Chondrocyte (in vitro differentiated cells): Measurements from ENCODE around the gene CSK. TPM values are rescaled to one million over a fixed set of nuclear protein-coding genes. Genes with fewer than 3 reads are reported as not detected.

ENCODE experiments used
- DNase-seq: peaks from one replicate; pipeline ENCODE4 v3.0.0; 2021; ENCODE audit warnings: mixed read lengths, low spot score
- H3K27ac Mint-ChIP-seq: one replicate; pipeline ENCODE4 v1.8.0; 2021; ENCODE audit warnings: mild to moderate bottlenecking, moderate library complexity, mixed read lengths; ENCODE audit not compliant: unreplicated experiment
- H3K27me3 Mint-ChIP-seq: 2 replicates; pipeline ENCODE4 v1.8.0; 2021; ENCODE audit warnings: low read depth, mixed read lengths
- H3K36me3 Mint-ChIP-seq: 2 replicates; pipeline ENCODE4 v1.8.0; 2021; ENCODE audit warnings: low read depth, mixed read lengths
- H3K4me1 Mint-ChIP-seq: 2 replicates; pipeline ENCODE4 v1.8.0; 2021; ENCODE audit warnings: low read depth, mild to moderate bottlenecking, mixed read lengths
- H3K4me3 Mint-ChIP-seq: one replicate; pipeline ENCODE4 v1.8.0; 2021; ENCODE audit warnings: mild to moderate bottlenecking, moderate library complexity, mixed read lengths; ENCODE audit not compliant: unreplicated experiment
- H3K9me3 Mint-ChIP-seq: 2 replicates; pipeline ENCODE4 v1.8.0; 2021; ENCODE audit warnings: low read depth, mixed read lengths
- CTCF ChIP-seq: fragments of 200-600 bp; sonication (generic); IDR thresholded peaks from 2 replicates; pipeline ENCODE4 v1.5.0; 2021; ENCODE audit warnings: antibody characterized with exemption, mild to moderate bottlenecking, moderate library complexity
- total RNA-seq: library from RNA; stranded (reverse); gene quantifications from 3 replicates; pipeline ENCODE4 v1.2.1, GENCODE V29; 2021

CSK gene
- total RNA-seq, 1 donor from 2014 or later = 39.9 TPM

- H3K36me3 Mint-ChIP-seq = no peaks in the 10 kb centered on the region
- no peak for TF ChIP-seq CTCF
- no peaks in the 10 kb centered on the region for H3K9me3 Mint-ChIP-seq
- peaks cover 9% of the 10 kb centered on the region for H3K4me1 Mint-ChIP-seq
- H3K4me3 Mint-ChIP-seq = no peak overlapping the region
- H3K27me3 Mint-ChIP-seq = peaks cover 5% of the 10 kb centered on the region
- no peak for DNase-seq
- H3K27ac Mint-ChIP-seq = no peak overlapping the region
Observed at GRCh38 chr15:74770211-74770903, 11.5 kb upstream of the CSK start.

- Mint-ChIP-seq H3K4me1 (peaks cover 25% of the 10 kb centered on the region), H3K27me3 (peaks cover 5% of the 10 kb centered on the region), H3K27ac (no peak overlapping the region), H3K9me3 (no peaks in the 10 kb centered on the region), H3K36me3 (no peaks in the 10 kb centered on the region), H3K4me3 (no peak overlapping the region)
- no peak for TF ChIP-seq CTCF
- DNase-seq = no peak
Observed at GRCh38 chr15:74773329-74773728, 8.6 kb upstream of the CSK start.

GRCh38 chr15:74773731-74774252 is 8.1 kb upstream of the CSK start:
- DNase-seq = no peak
- Mint-ChIP-seq H3K4me1 (peaks cover 24% of the 10 kb centered on the region), H3K9me3 (no peaks in the 10 kb centered on the region), H3K27me3 (peaks cover 5% of the 10 kb centered on the region), H3K36me3 (no peaks in the 10 kb centered on the region), H3K27ac (no peak overlapping the region), H3K4me3 (no peak overlapping the region)
- TF ChIP-seq CTCF = no peak

- H3K4me1 Mint-ChIP-seq = peaks cover 23% of the 10 kb centered on the region
- no peaks in the 10 kb centered on the region for H3K9me3 Mint-ChIP-seq
- no peak for TF ChIP-seq CTCF
- peaks cover 5% of the 10 kb centered on the region for H3K27me3 Mint-ChIP-seq
- H3K4me3 Mint-ChIP-seq = no peak overlapping the region
- H3K36me3 Mint-ChIP-seq = no peaks in the 10 kb centered on the region
- no peak overlapping the region for H3K27ac Mint-ChIP-seq
- DNase-seq = no peak
Observed at GRCh38 chr15:74775132-74775562, 6.7 kb upstream of the CSK start.

GRCh38 chr15:74775894-74776293 is 6.0 kb upstream of the CSK start:
- Mint-ChIP-seq H3K4me3 (no peak overlapping the region), H3K27ac (no peak overlapping the region), H3K4me1 (peaks cover 26% of the 10 kb centered on the region), H3K9me3 (no peaks in the 10 kb centered on the region), H3K27me3 (peaks cover 2% of the 10 kb centered on the region), H3K36me3 (no peaks in the 10 kb centered on the region)
- TF ChIP-seq CTCF = no peak
- DNase-seq = no peak
